Neural progenitor cell (in vitro differentiated cells): ENCODE measurements around the gene ADH1C. TPM values are rescaled to one million over a fixed set of nuclear protein-coding genes. Genes with fewer than 3 reads are reported as not detected.
A peak's percentile ranks its signal among the peaks of the same experiment; 100 is the strongest.

Experiments used
- DNase-seq: peaks from one replicate; pipeline ENCODE4 v3.0.0-alpha.2; 2016; ENCODE audit warnings: low spot score
- H2AFZ ChIP-seq: fragments of 200-600 bp; sonication (generic); replicated peaks from 2 replicates; pipeline ENCODE4 v1.6.1; 2016; ENCODE audit warnings: antibody characterized with exemption
- H3F3A ChIP-seq: fragments of 200-600 bp; sonication (generic); 2 replicates; pipeline ENCODE4 v1.6.1; 2016; ENCODE audit warnings: antibody characterized with exemption, low read depth
- H3K27ac ChIP-seq: fragments of 200-600 bp; sonication (generic); 2 replicates; pipeline ENCODE4 v1.5.1; 2016; ENCODE audit warnings: mild to moderate bottlenecking
- H3K27me3 ChIP-seq: fragments of 200-600 bp; sonication (generic); 2 replicates; pipeline ENCODE4 v1.6.1; 2016; ENCODE audit warnings: mild to moderate bottlenecking, moderate library complexity
- H3K36me3 ChIP-seq: fragments of 200-600 bp; sonication (generic); 2 replicates; pipeline ENCODE4 v1.5.1; 2016
- H3K4me1 ChIP-seq: fragments of 200-600 bp; sonication (generic); 2 replicates; pipeline ENCODE4 v1.6.1; 2016; ENCODE audit warnings: mixed run types
- H3K4me2 ChIP-seq: fragments of 200-600 bp; sonication (generic); 2 replicates; pipeline ENCODE4 v1.6.1; 2016
- H3K4me3 ChIP-seq: fragments of 200-600 bp; sonication (generic); 2 replicates; pipeline ENCODE4 v1.5.1; 2016
- H3K79me2 ChIP-seq: fragments of 200-600 bp; sonication (generic); 2 replicates; pipeline ENCODE4 v1.6.1; 2016; ENCODE audit warnings: low read depth
- H3K9ac ChIP-seq: fragments of 200-600 bp; sonication (generic); 2 replicates; pipeline ENCODE4 v1.6.1; 2016
- H3K9me3 ChIP-seq: fragments of 200-600 bp; sonication (generic); 2 replicates; pipeline ENCODE4 v1.5.1; 2016; ENCODE audit warnings: low read depth
- H4K20me1 ChIP-seq: fragments of 200-600 bp; sonication (generic); 2 replicates; pipeline ENCODE4 v1.6.1; 2016; ENCODE audit warnings: low read depth
- H3K27ac Mint-ChIP-seq: 3 replicates; pipeline ENCODE4 v1.8.0; 2021; ENCODE audit warnings: mixed read lengths
- H3K27me3 Mint-ChIP-seq: 2 replicates; pipeline ENCODE4 v1.8.0; 2022; ENCODE audit warnings: low read depth, mild to moderate bottlenecking, inconsistent platforms, moderate library complexity, mixed read lengths; ENCODE audit not compliant: insufficient read depth
- H3K36me3 Mint-ChIP-seq: 3 replicates; pipeline ENCODE4 v1.8.0; 2021; ENCODE audit warnings: mixed read lengths
- H3K4me1 Mint-ChIP-seq: 3 replicates; pipeline ENCODE4 v1.8.0; 2021; ENCODE audit warnings: mixed read lengths
- H3K4me3 Mint-ChIP-seq: 3 replicates; pipeline ENCODE4 v1.8.0; 2021; ENCODE audit warnings: mild to moderate bottlenecking, moderate library complexity, mixed read lengths
- H3K9me3 Mint-ChIP-seq: 3 replicates; pipeline ENCODE4 v1.8.0; 2020; ENCODE audit warnings: mixed read lengths
- EZH2 ChIP-seq: fragments of 200-600 bp; sonication (generic); IDR thresholded peaks from 2 replicates; pipeline ENCODE4 v1.6.1; 2017; ENCODE audit warnings: antibody characterized with exemption, mild to moderate bottlenecking, moderate library complexity
- EZH2phosphoT487 ChIP-seq: fragments of 200-600 bp; sonication (generic); IDR thresholded peaks from 2 replicates; pipeline ENCODE4 v1.6.1; 2017; ENCODE audit warnings: antibody characterized with exemption
- total RNA-seq: library from RNA; depleted of rRNA; stranded (reverse); fragments of >200 nt; gene quantifications from 2 replicates; pipeline ENCODE4 v1.2.3, GENCODE V29; 2015; ENCODE audit warnings: low replicate concordance
- TF ChIP-seq, protein P1 (sequence below): fragments of 200-600 bp; sonication (generic); IDR thresholded peaks from 2 replicates; pipeline ENCODE4 v1.5.1; 2017; ENCODE audit warnings: antibody characterized with exemption, mild to moderate bottlenecking

Gene ADH1C
- total RNA-seq: not detected in 2 replicates

DNA sequence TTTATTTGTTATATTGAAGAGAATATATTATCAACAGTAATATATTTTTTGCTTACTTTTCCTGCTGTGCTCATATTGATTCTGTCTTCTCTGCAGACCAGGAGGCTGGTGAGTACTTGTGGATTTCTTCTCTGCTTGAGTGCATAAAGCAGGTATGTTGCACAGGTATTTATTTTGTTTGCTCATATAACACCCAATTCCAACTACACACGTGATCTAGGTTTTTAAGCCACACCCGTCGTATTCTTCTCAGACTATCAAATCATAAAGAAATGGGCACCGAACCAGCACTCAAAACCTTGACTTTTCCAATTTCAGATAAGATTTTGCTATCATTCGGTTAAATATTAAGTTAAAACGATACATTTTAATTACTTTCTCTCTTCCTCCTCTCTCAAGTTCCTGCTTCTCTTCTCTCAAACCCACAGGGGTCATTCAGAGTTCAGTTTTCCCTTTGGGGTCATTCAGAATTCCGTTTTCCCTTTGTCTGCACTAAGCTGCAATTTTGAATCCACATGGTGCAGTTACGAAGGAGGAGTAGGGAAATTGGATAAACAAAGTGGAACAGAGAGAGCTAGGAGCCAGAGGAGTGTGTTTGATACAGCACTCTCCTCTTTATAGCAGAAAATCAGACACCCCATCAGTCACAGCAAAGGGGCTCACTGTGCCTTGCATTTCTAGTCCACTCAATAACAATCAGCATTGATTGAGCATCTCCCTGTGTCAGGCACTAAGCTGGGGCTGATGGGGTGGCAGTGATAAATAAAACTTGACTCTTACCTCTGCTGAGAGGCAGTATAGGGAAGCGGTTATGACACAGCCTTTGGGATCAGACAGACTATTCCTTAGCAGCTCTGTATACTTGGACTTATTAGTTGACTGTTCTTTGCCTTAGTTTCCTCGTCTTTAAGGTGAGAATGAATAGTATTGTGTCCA lies at the start of gene ADH1C:
TSS of gene ADH1C (minus strand) at position 145 of the 936 bp plus-strand sequence. CDS start at position 74, 71 bp downstream.
- Mint-ChIP-seq H3K4me3 (no peak within 1 kb of the TSS), H3K27ac (no peak within 1 kb of the TSS), H3K27me3 (no peaks in the 10 kb centered on the region), H3K4me1 (no peaks in the 10 kb centered on the region), H3K36me3 (no peaks in the 10 kb centered on the region), H3K9me3 (peaks cover 4% of the 10 kb centered on the region)
- no peaks in the 10 kb centered on the region for H4K20me1 ChIP-seq
- H3K36me3 ChIP-seq: no peaks in the 10 kb centered on the region
- H3K9ac ChIP-seq: no peak within 1 kb of the TSS
- no peaks in the 10 kb centered on the region for H3K27me3 ChIP-seq
- H3K4me3 ChIP-seq: no peak within 1 kb of the TSS
- no peak within 1 kb of the TSS for H3K27ac ChIP-seq
- H3F3A ChIP-seq: no peaks in the 10 kb centered on the region
- H3K79me2 ChIP-seq: no peaks in the 10 kb centered on the region
- TF ChIP-seq EZH2 (no peak), EZH2phosphoT487 (no peak)
- TF ChIP-seq, protein P1, sequence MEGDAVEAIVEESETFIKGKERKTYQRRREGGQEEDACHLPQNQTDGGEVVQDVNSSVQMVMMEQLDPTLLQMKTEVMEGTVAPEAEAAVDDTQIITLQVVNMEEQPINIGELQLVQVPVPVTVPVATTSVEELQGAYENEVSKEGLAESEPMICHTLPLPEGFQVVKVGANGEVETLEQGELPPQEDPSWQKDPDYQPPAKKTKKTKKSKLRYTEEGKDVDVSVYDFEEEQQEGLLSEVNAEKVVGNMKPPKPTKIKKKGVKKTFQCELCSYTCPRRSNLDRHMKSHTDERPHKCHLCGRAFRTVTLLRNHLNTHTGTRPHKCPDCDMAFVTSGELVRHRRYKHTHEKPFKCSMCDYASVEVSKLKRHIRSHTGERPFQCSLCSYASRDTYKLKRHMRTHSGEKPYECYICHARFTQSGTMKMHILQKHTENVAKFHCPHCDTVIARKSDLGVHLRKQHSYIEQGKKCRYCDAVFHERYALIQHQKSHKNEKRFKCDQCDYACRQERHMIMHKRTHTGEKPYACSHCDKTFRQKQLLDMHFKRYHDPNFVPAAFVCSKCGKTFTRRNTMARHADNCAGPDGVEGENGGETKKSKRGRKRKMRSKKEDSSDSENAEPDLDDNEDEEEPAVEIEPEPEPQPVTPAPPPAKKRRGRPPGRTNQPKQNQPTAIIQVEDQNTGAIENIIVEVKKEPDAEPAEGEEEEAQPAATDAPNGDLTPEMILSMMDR: no peak
- H3K4me2 ChIP-seq: no peak within 1 kb of the TSS
- no peaks in the 10 kb centered on the region for H3K9me3 ChIP-seq
- no peak for DNase-seq
- H2AFZ ChIP-seq: peak within 1 kb of the TSS; percentile 85
- no peaks in the 10 kb centered on the region for H3K4me1 ChIP-seq

- Mint-ChIP-seq H3K9me3 (no peaks in the 10 kb centered on the region), H3K4me1 (no peaks in the 10 kb centered on the region), H3K27me3 (peaks cover 3% of the 10 kb centered on the region), H3K4me3 (no peak overlapping the region), H3K36me3 (no peaks in the 10 kb centered on the region), H3K27ac (no peak overlapping the region)
- H4K20me1 ChIP-seq: no peaks in the 10 kb centered on the region
- TF ChIP-seq EZH2phosphoT487: no peak
- no peak for TF ChIP-seq EZH2
- TF ChIP-seq, protein P1: no peak
- H3K79me2 ChIP-seq: no peaks in the 10 kb centered on the region
- no peaks in the 10 kb centered on the region for H3K4me1 ChIP-seq
- H3F3A ChIP-seq: no peaks in the 10 kb centered on the region
- peaks cover 6% of the 10 kb centered on the region for H3K9me3 ChIP-seq
- no peak overlapping the region for H3K4me2 ChIP-seq
- H3K27ac ChIP-seq: no peak overlapping the region
- no peak overlapping the region for H3K4me3 ChIP-seq
- H3K27me3 ChIP-seq: no peaks in the 10 kb centered on the region
- H2AFZ ChIP-seq: no peak overlapping the region
- H3K36me3 ChIP-seq: no peaks in the 10 kb centered on the region
- no peak for DNase-seq
- H3K9ac ChIP-seq: no peak overlapping the region
These were observed 48.3 kb upstream of the ADH1C start for GRCh38 chr4:99400831-99401230.

GRCh38 chr4:99399017-99399416 lies 46.5 kb upstream of the ADH1C start:
- Mint-ChIP-seq H3K9me3 (no peaks in the 10 kb centered on the region), H3K27ac (no peak overlapping the region), H3K4me3 (no peak overlapping the region), H3K36me3 (no peaks in the 10 kb centered on the region), H3K27me3 (peaks cover 3% of the 10 kb centered on the region), H3K4me1 (no peaks in the 10 kb centered on the region)
- Histone ChIP-seq H3K9ac (no peak overlapping the region), H3K27me3 (no peaks in the 10 kb centered on the region), H3K4me1 (no peaks in the 10 kb centered on the region), H3K4me2 (no peak overlapping the region), H2AFZ (no peak overlapping the region), H3K4me3 (no peak overlapping the region), H3K79me2 (no peaks in the 10 kb centered on the region), H3K9me3 (peaks cover 6% of the 10 kb centered on the region), H4K20me1 (no peaks in the 10 kb centered on the region), H3K27ac (no peak overlapping the region), H3K36me3 (no peaks in the 10 kb centered on the region), H3F3A (no peaks in the 10 kb centered on the region)
- TF ChIP-seq, protein P1: no peak
- TF ChIP-seq EZH2 (no peak), EZH2phosphoT487 (no peak)
- no peak for DNase-seq
